SU-DHL-6 (cell line): ENCODE measurements around the gene CFAP43.

Experiments
- H2AFZ ChIP-seq: fragments of 200-600 bp; sonication (generic); 2 replicates; pipeline ENCODE4 v1.6.1; 2014; ENCODE audit warnings: low read depth, mild to moderate bottlenecking, moderate library complexity, mixed read lengths, antibody characterized with exemption, low read length; ENCODE audit not compliant: severe bottlenecking
- H3F3A ChIP-seq: fragments of 200-600 bp; shearing (Covaris generic); 2 replicates; pipeline ENCODE4 v1.6.0; 2016; ENCODE audit warnings: antibody characterized with exemption, mild to moderate bottlenecking; ENCODE audit not compliant: insufficient read depth
- H3K27ac ChIP-seq: fragments of 200-600 bp; sonication (generic); 2 replicates; pipeline ENCODE4 v1.5.1; 2016; ENCODE audit warnings: low read depth, mild to moderate bottlenecking, low read length, moderate library complexity, mixed read lengths
- H3K27me3 ChIP-seq: fragments of 200-600 bp; sonication (generic), shearing (Covaris generic); 2 replicates; pipeline ENCODE4 v1.6.0; 2014; ENCODE audit warnings: mild to moderate bottlenecking, low read length
- H3K36me3 ChIP-seq: fragments of 200-600 bp; sonication (generic); 2 replicates; pipeline ENCODE4 v1.6.1; 2014; ENCODE audit warnings: mild to moderate bottlenecking, low read length, mixed read lengths
- H3K4me2 ChIP-seq: fragments of 300-600, 200-600 bp; shearing (Covaris generic), sonication (generic); 2 replicates; pipeline ENCODE4 v1.6.0; 2014; ENCODE audit warnings: low read length, low read depth, mild to moderate bottlenecking; ENCODE audit not compliant: poor library complexity, severe bottlenecking
- H3K4me3 ChIP-seq: fragments of 200-600 bp; sonication (generic); 2 replicates; pipeline ENCODE4 v1.5.1; 2014; ENCODE audit warnings: antibody characterized with exemption, low read length, mild to moderate bottlenecking, mixed read lengths; ENCODE audit not compliant: insufficient read depth, poor library complexity, severe bottlenecking
- H3K79me2 ChIP-seq: fragments of 200-600 bp; sonication (generic); 2 replicates; pipeline ENCODE4 v1.6.1; 2014; ENCODE audit warnings: mild to moderate bottlenecking, low read length, moderate library complexity; ENCODE audit not compliant: insufficient read depth
- H3K9ac ChIP-seq: fragments of 200-600 bp; sonication (generic); 2 replicates; pipeline ENCODE4 v1.7.0; 2014; ENCODE audit warnings: mild to moderate bottlenecking, low read length
- H3K9me2 ChIP-seq: fragments of 200-600 bp; sonication (generic); replicated peaks from 2 replicates; pipeline ENCODE4 v1.6.1; 2014; ENCODE audit warnings: low read length; ENCODE audit not compliant: insufficient read depth
- H3K9me3 ChIP-seq: fragments of 200-600 bp; sonication (generic); 2 replicates; pipeline ENCODE4 v1.6.1; 2014; ENCODE audit warnings: low read length, mixed read lengths; ENCODE audit not compliant: insufficient read depth
- H4K20me1 ChIP-seq: fragments of 200-600 bp; sonication (generic); 2 replicates; pipeline ENCODE4 v1.6.1; 2014; ENCODE audit warnings: low read depth, mild to moderate bottlenecking, antibody characterized with exemption, low read length, moderate library complexity, mixed read lengths
- CTCF ChIP-seq: fragments of 200-600 bp; sonication (generic); IDR thresholded peaks from one replicate; pipeline ENCODE4 v1.5.1; 2017; ENCODE audit warnings: antibody characterized with exemption, mild to moderate bottlenecking, low read length, moderate library complexity; ENCODE audit not compliant: insufficient read depth, poor library complexity, severe bottlenecking
- EZH2phosphoT487 ChIP-seq: fragments of 200-600 bp; sonication (generic), shearing (Covaris generic); conservative IDR thresholded peaks from 2 replicates; pipeline ENCODE4 v1.6.1; 2018; ENCODE audit warnings: mild to moderate bottlenecking, antibody characterized with exemption, low read length, moderate library complexity, mixed read lengths

Gene CFAP43

GRCh38 chr10:104117839-104118323, 114.3 kb downstream of the CFAP43 start:
- Histone ChIP-seq H3K9ac (no peak overlapping the region), H3K9me3 (no peaks in the 10 kb centered on the region), H3K27ac (no peak overlapping the region), H3K4me3 (no peak overlapping the region), H3K9me2 (no peaks in the 10 kb centered on the region), H4K20me1 (no peaks in the 10 kb centered on the region), H2AFZ (no peak overlapping the region), H3F3A (peaks cover 10% of the 10 kb centered on the region; the same call in 1 of the 2 replicates), H3K27me3 (no peaks in the 10 kb centered on the region), H3K79me2 (no peaks in the 10 kb centered on the region; the same call in 1 of the 2 replicates), H3K4me2 (no peak overlapping the region), H3K36me3 (no peaks in the 10 kb centered on the region)
- TF ChIP-seq CTCF = no peak
- no peak for TF ChIP-seq EZH2phosphoT487

- Histone ChIP-seq H3K4me3 (no peak overlapping the region), H3K36me3 (no peaks in the 10 kb centered on the region), H3F3A (no peaks in the 10 kb centered on the region), H3K4me2 (no peak overlapping the region), H3K9me3 (no peaks in the 10 kb centered on the region), H3K9ac (no peak overlapping the region), H3K27me3 (no peaks in the 10 kb centered on the region; the same call in 1 of the 2 replicates), H4K20me1 (no peaks in the 10 kb centered on the region), H2AFZ (no peak overlapping the region), H3K79me2 (no peaks in the 10 kb centered on the region), H3K9me2 (no peaks in the 10 kb centered on the region), H3K27ac (no peak overlapping the region)
- no peak for TF ChIP-seq CTCF
Observed at GRCh38 chr10:104113376-104113956, 118.7 kb downstream of the CFAP43 start.

- Histone ChIP-seq H2AFZ (no peak overlapping the region), H3K4me2 (no peak overlapping the region), H3K9ac (no peak overlapping the region)
Observed at GRCh38 chr10:104109908-104110662, 122.1 kb downstream of the CFAP43 start.

More at GRCh38 chr10:104109908-104110662, 122.1 kb downstream of the CFAP43 start:
- H3K36me3 ChIP-seq = no peaks in the 10 kb centered on the region
- no peaks in the 10 kb centered on the region for H3K9me2 ChIP-seq
- H3K79me2 ChIP-seq = no peaks in the 10 kb centered on the region
- no peak for TF ChIP-seq EZH2phosphoT487
- no peak for TF ChIP-seq CTCF
- H3F3A ChIP-seq = no peaks in the 10 kb centered on the region
- H3K9me3 ChIP-seq = no peaks in the 10 kb centered on the region
- H3K27ac ChIP-seq = no peak overlapping the region
- no peak overlapping the region for H3K4me3 ChIP-seq
- H3K27me3 ChIP-seq = no peaks in the 10 kb centered on the region; the same call in 1 of the 2 replicates
- H4K20me1 ChIP-seq = no peaks in the 10 kb centered on the region
